Body of pancreas (tissue), 4 donors: ENCODE data around the gene CWH43.

Source experiments
- POLR2A ChIP-seq, 3 donors: fragments of 450-650 bp; IDR thresholded peaks; one replicate each; pipeline ENCODE4 v1.6.1; 2016; ENCODE audit warnings: antibody characterized with exemption in 3 of 3, mild to moderate bottlenecking in 2 of 3
- TF ChIP-seq, protein P1 (sequence below), 7 experiments: fragments of 450-650 bp in 4 of 7; fragments of 200-600 bp in 3 of 7; sonication (generic) in 3 of 7; IDR thresholded peaks; one replicate each; pipeline ENCODE4 v1.5.1; 2016 to 2019; ENCODE audit warnings: antibody characterized with exemption in 7 of 7

- TF ChIP-seq, protein P1, sequence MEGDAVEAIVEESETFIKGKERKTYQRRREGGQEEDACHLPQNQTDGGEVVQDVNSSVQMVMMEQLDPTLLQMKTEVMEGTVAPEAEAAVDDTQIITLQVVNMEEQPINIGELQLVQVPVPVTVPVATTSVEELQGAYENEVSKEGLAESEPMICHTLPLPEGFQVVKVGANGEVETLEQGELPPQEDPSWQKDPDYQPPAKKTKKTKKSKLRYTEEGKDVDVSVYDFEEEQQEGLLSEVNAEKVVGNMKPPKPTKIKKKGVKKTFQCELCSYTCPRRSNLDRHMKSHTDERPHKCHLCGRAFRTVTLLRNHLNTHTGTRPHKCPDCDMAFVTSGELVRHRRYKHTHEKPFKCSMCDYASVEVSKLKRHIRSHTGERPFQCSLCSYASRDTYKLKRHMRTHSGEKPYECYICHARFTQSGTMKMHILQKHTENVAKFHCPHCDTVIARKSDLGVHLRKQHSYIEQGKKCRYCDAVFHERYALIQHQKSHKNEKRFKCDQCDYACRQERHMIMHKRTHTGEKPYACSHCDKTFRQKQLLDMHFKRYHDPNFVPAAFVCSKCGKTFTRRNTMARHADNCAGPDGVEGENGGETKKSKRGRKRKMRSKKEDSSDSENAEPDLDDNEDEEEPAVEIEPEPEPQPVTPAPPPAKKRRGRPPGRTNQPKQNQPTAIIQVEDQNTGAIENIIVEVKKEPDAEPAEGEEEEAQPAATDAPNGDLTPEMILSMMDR (IDR thresholded peaks at IDR 0.05): no peak
- TF ChIP-seq POLR2A (IDR thresholded peaks at IDR 0.05): no peak
Observed at GRCh38 chr4:48986654-48987164, 634 bp downstream of the CWH43 start.
